Gastrocnemius medialis (tissue), 4 donors: ENCODE results near the gene LTB4R2. TPM values are rescaled to one million over a fixed set of nuclear protein-coding genes. Genes with fewer than 3 reads are reported as not detected.
A peak's percentile ranks its signal among the peaks of the same experiment; 100 is the strongest.

Source experiments
- ATAC-seq, 2 donors: fragments of 150-250 bp; one replicate each; pipeline ENCODE4 v1.9.1; 2016
- DNase-seq, 2 donors: peaks; one replicate each; pipeline ENCODE4 v3.0.0-alpha.2; 2019
- H3K27ac ChIP-seq, 4 donors: fragments of 200-600 bp; sonication (generic); 1 replicate in 1 of 4; 2 replicates in 3 of 4; pipeline ENCODE4 v1.5.1; 2016 to 2018; ENCODE audit warnings: mild to moderate bottlenecking in 2 of 4, moderate library complexity in 1 of 4
- H3K27me3 ChIP-seq, 3 donors: fragments of 200-600 bp; sonication (generic) in 2 of 3; 1 replicate in 1 of 3; 2 replicates in 2 of 3; pipeline versions ENCODE4 v1.5.1 to v1.6.0; 2016 to 2019; ENCODE audit warnings: mild to moderate bottlenecking in 1 of 3, moderate library complexity in 1 of 3
- H3K36me3 ChIP-seq, 2 donors: fragments of 200-600 bp; sonication (generic) in 1 of 2; one replicate each; pipeline ENCODE4 v1.5.1; 2017 to 2018
- H3K4me1 ChIP-seq, 2 donors: fragments of 200-600 bp; sonication (generic) in 1 of 2; one replicate each; pipeline ENCODE4 v1.5.1; 2016 to 2017; ENCODE audit warnings: mild to moderate bottlenecking in 2 of 2
- H3K4me3 ChIP-seq, 4 donors: fragments of 200-600 bp; sonication (generic) in 3 of 4; 1 replicate in 1 of 4; 2 replicates in 3 of 4; pipeline ENCODE4 v1.5.1; 2016 to 2019; ENCODE audit warnings: mild to moderate bottlenecking in 2 of 4
- H3K9me3 ChIP-seq, 3 donors: fragments of 200-600 bp; sonication (generic) in 2 of 3; 1 replicate in 1 of 3; 2 replicates in 2 of 3; pipeline ENCODE4 v1.5.1; 2016 to 2019
- POLR2A ChIP-seq, 2 donors: fragments of 450-650 bp; IDR thresholded peaks; one replicate each; pipeline ENCODE4 v1.6.1; 2017; ENCODE audit warnings: antibody characterized with exemption in 2 of 2, mild to moderate bottlenecking in 2 of 2, moderate library complexity in 2 of 2
- in situ Hi-C, 4 donors: fragments of 200-750 bp; cut with MboI; loops; one replicate each; pipeline versions ENCODE4 v1.15.0 to v1.8.0; 2017; ENCODE audit warnings: low sequenced_read_pairs in 4 of 4
- intact Hi-C: fragments of 100-400 bp; cut with DNase I; formaldehyde crosslinking; loops from one replicate; pipeline ENCODE4 v1.15.1; 2023; ENCODE audit warnings: low total_unique reads
- total RNA-seq, 4 donors: library from RNA; depleted of rRNA; stranded (reverse); fragments of >200 nt; gene quantifications; one replicate each; pipeline versions ENCODE4 v1.1.0 to v1.2.3, GENCODE V29; 2016
- TF ChIP-seq, protein P1 (sequence below), 5 experiments: fragments of 450-650 bp in 3 of 5; fragments of 200-600 bp in 2 of 5; sonication (generic) in 2 of 5; IDR thresholded peaks in 4 of 5; conservative IDR thresholded peaks in 1 of 5; 1 replicate in 4 of 5; 2 replicates in 1 of 5; pipeline ENCODE4 v1.5.1; 2016 to 2019; ENCODE audit warnings: antibody characterized with exemption in 5 of 5, mild to moderate bottlenecking in 3 of 5, moderate library complexity in 3 of 5

LTB4R2 gene
- total RNA-seq, 4 donors from 2014 or later = 0.39 to 3.3 (median 2.0) TPM

DNA sequence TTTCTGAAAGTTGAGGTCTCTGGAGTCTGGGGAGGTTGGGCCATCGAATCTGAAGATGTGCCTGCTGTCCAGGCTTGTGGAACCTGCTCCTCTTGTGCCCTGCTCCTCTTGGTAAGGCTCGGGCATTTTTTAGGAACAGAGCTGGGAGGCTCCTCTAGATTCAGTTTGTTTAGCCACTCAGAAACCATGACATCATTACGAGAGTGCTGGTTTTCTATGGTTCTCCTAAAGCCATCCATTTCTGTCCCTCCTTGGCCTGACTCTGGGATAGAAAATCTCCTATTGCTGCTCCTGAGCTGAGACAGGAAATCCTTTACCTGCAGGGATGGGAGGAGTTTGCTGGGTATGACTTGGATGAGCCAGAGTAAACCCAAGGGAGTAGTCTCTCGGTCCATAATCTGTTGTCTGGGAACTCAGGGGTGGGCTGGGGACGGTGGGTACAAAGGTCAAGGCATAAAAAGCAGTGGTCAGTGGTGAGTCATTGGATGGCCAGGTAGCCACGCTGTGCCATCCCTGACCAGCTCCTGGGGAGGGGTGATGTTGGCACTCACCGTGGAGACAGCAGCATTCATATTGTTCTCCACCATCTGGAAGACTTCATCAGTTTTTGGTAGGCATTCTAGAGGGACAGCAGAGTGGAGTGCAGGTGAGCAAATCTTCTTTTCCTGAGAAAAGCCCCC is 27.3 kb downstream of the LTB4R2 start:
- H3K4me1 ChIP-seq = peaks cover 6 to 21% of the 10 kb centered on the region in 2 donors
- no peaks in the 10 kb centered on the region for H3K36me3 ChIP-seq
- no peak overlapping the region for H3K27ac ChIP-seq
- no peak for DNase-seq
- peaks cover 19 to 57% (median 52%) of the 10 kb centered on the region in 3 donors for H3K27me3 ChIP-seq
- intact Hi-C loops (no loop called here), in situ Hi-C loops (loop anchor here in 1 of 4 donors (10.0 kb wide), 1 partner anchor 98 kb away; no protein-coding TSS in a partner anchor)
- H3K4me3 ChIP-seq = no peak overlapping the region
- H3K9me3 ChIP-seq = no peaks in the 10 kb centered on the region
- TF ChIP-seq, protein P1, sequence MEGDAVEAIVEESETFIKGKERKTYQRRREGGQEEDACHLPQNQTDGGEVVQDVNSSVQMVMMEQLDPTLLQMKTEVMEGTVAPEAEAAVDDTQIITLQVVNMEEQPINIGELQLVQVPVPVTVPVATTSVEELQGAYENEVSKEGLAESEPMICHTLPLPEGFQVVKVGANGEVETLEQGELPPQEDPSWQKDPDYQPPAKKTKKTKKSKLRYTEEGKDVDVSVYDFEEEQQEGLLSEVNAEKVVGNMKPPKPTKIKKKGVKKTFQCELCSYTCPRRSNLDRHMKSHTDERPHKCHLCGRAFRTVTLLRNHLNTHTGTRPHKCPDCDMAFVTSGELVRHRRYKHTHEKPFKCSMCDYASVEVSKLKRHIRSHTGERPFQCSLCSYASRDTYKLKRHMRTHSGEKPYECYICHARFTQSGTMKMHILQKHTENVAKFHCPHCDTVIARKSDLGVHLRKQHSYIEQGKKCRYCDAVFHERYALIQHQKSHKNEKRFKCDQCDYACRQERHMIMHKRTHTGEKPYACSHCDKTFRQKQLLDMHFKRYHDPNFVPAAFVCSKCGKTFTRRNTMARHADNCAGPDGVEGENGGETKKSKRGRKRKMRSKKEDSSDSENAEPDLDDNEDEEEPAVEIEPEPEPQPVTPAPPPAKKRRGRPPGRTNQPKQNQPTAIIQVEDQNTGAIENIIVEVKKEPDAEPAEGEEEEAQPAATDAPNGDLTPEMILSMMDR (IDR thresholded peaks at IDR 0.05 in 4 of 5, conservative IDR thresholded peaks at IDR 0.05 in 1 of 5) = no peak
- TF ChIP-seq POLR2A (IDR thresholded peaks at IDR 0.05) = no peak
- no peak for ATAC-seq

DNA sequence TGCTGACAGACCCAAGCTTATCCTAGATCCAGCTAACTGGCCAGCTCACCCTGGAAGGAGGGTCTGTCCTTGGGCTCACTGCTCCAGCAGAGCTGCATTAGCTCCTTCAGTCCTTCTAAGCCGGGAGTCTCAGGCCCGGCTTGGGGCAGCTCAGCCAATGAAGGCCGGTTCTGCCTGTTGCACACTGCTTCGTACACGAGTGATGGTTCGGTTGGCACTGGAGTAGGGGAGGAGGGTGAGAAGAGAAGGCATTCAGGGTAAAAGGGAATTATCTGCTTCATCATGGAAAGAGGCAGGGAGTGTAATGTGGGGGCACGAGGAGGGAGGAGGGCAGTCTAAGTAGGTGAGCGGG is 27.9 kb downstream of the LTB4R2 start:
- TF ChIP-seq, protein P1 (IDR thresholded peaks at IDR 0.05 in 4 of 5, conservative IDR thresholded peaks at IDR 0.05 in 1 of 5) = no peak
- no peak for TF ChIP-seq POLR2A (IDR thresholded peaks at IDR 0.05)
- no peak for DNase-seq
- H3K27ac ChIP-seq = no peak overlapping the region
- H3K9me3 ChIP-seq = no peaks in the 10 kb centered on the region
- H3K36me3 ChIP-seq = no peaks in the 10 kb centered on the region
- intact Hi-C loops (no loop called here), in situ Hi-C loops (loop anchor here in 1 of 4 donors (10.0 kb wide), 1 partner anchor 97 kb away; no protein-coding TSS in a partner anchor)
- no peak overlapping the region for H3K4me3 ChIP-seq
- H3K4me1 ChIP-seq = peaks cover under 1 to 16% of the 10 kb centered on the region in 2 donors
- peaks cover 14 to 52% (median 47%) of the 10 kb centered on the region in 3 donors for H3K27me3 ChIP-seq
- ATAC-seq = no peak

DNA sequence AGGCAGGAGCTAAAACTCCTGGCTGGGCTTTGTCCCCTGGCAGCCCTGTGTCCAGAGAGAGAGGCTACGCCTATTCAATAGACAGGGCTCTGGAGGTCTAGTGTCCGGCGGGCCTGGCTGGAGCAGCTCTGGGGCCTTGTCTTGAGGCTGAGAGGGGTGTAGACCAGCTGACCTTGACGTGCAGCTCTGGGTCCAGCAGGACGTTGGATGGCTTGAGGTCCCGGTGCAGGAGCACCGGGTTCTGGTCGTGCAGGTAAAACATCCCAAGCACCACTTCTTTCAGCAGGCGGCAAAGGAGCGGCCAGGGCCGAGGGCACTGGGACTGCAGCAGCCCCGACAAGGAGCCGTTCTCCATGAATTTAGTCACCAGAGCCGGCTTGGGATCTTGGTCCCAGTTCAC is 28.9 kb downstream of the LTB4R2 start:
- Histone ChIP-seq H3K36me3 (no peaks in the 10 kb centered on the region), H3K27ac (peak overlapping the region in 2 of 4 donors; percentile 59 to 62), H3K4me1 (peaks cover 0 to 7% of the 10 kb centered on the region in 2 donors), H3K4me3 (peak overlapping the region; percentile 33 to 54 (median 52)), H3K27me3 (peaks cover 12 to 43% (median 39%) of the 10 kb centered on the region in 3 donors), H3K9me3 (no peaks in the 10 kb centered on the region)
- DNase-seq (no peak), ATAC-seq (no peak)
- TF ChIP-seq, protein P1 (IDR thresholded peaks at IDR 0.05 in 4 of 5, conservative IDR thresholded peaks at IDR 0.05 in 1 of 5) = no peak
- no peak for TF ChIP-seq POLR2A (IDR thresholded peaks at IDR 0.05)
- in situ Hi-C loops (loop anchor here in 1 of 4 donors (10.0 kb wide), 1 partner anchor 96 kb away; no protein-coding TSS in a partner anchor), intact Hi-C loops (no loop called here)

DNA sequence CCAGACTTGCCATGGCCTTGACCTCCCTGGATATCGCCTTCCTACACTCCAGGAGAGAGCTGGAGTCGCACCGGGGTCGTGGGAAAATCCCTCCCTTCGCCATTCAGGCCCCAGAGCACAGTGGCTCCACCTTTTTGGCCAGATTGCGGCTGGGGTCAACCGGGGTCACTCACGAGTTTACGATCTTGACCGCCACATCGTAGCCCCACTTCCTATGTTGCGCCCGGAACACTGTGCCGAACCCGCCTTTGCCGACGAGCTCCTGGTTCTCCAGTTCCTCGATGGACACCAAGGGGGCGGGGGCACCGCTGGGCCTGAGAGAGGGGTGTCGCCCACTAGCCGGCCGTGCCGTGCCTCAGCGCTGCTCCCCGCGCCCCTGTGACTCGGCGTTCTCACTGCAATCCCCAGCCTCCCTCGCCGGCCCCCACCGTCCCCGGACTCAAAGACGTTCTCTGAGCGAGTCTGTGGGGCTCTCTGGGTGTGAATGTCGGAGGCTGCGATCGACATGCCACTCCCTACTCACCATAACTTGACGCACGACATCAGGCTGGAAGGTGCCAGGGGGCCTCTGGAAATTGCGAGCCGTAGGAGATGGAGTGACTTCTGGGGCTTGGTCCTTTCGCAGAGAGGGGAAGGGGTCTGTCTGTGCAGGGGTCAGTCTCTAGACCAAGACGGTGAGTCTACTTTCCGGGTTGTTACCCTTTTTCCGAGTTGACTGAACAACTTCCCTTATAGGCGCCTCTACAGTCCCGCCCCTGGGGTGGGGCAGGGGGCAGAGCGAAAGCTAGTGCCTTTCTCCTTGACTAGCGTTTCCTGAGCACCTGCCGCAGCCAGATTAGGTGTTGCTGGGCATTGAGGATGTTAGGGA is 29.6 kb downstream of the LTB4R2 start, which contains the start of gene RIPK3:
RIPK3 (minus strand) TSS at position 708 of the 868 bp plus-strand sequence; CDS start at position 543, 165 bp downstream.
- in situ Hi-C loops = loop anchor here in 1 of 4 donors (10.0 kb wide), 1 partner anchor 95 kb away; no protein-coding TSS in a partner anchor

More for the DNA sequence above, 29.6 kb downstream of the LTB4R2 start, which contains the start of gene RIPK3:
- H3K9me3 ChIP-seq = no peaks in the 10 kb centered on the region
- H3K27me3 ChIP-seq = peaks cover 6 to 37% (median 32%) of the 10 kb centered on the region in 3 donors
- H3K36me3 ChIP-seq = no peaks in the 10 kb centered on the region
- H3K4me3 ChIP-seq = peak within 1 kb of the TSS; percentile 33 to 54 (median 52)
- TF ChIP-seq, protein P1 (IDR thresholded peaks at IDR 0.05 in 4 of 5, conservative IDR thresholded peaks at IDR 0.05 in 1 of 5) = no peak
- no peak for TF ChIP-seq POLR2A (IDR thresholded peaks at IDR 0.05)
- no peak for ATAC-seq
- H3K27ac ChIP-seq = peak within 1 kb of the TSS in 3 of 4 donors; percentile 43 to 62 (median 59)
- DNase-seq = no peak
- peaks cover 0 to 2% of the 10 kb centered on the region in 2 donors for H3K4me1 ChIP-seq
- intact Hi-C loops = no loop called here
